Heart left ventricle (tissue), 16 donors: ENCODE results near the gene FTCDNL1. TPM values are rescaled to one million over a fixed set of nuclear protein-coding genes. Genes with fewer than 3 reads are reported as not detected.

ENCODE experiments used
- ATAC-seq, 4 donors: fragments of 200-7000 bp; cut with Tn5 transposase; one replicate each; pipeline ENCODE4 v1.9.1; 2020 to 2022; ENCODE audit warnings: moderate library complexity in 4 of 4, mild to moderate bottlenecking in 3 of 4, moderate number of reproducible peaks in 1 of 4
- DNase-seq, 5 donors: peaks; one replicate each; pipeline ENCODE4 v3.0.0-alpha.2; 2020
- H3K27ac ChIP-seq, 12 donors: fragments of 200-600 bp; sonication (generic) in 4 of 12; one replicate each; pipeline versions ENCODE4 v1.5.0 to v1.8.0; 2016 to 2022; ENCODE audit warnings: mild to moderate bottlenecking in 2 of 12
- H3K27me3 ChIP-seq, 9 donors: fragments of 200-600 bp; sonication (generic) in 2 of 9; one replicate each; pipeline versions ENCODE4 v1.5.1 to v1.8.0; 2016 to 2022; ENCODE audit warnings: mild to moderate bottlenecking in 3 of 9
- H3K36me3 ChIP-seq, 9 donors: fragments of 200-600 bp; sonication (generic) in 2 of 9; one replicate each; pipeline versions ENCODE4 v1.5.0 to v1.8.0; 2018 to 2022; ENCODE audit warnings: mild to moderate bottlenecking in 2 of 9
- H3K4me1 ChIP-seq, 12 donors: fragments of 200-600 bp; sonication (generic) in 4 of 12; one replicate each; pipeline versions ENCODE4 v1.5.0 to v1.8.0; 2016 to 2022; ENCODE audit warnings: mild to moderate bottlenecking in 3 of 12
- H3K4me3 ChIP-seq, 12 donors: fragments of 200-600 bp; sonication (generic) in 4 of 12; one replicate each; pipeline versions ENCODE4 v1.5.0 to v1.8.0; 2017 to 2022; ENCODE audit warnings: mild to moderate bottlenecking in 9 of 12, moderate library complexity in 4 of 12
- H3K9me3 ChIP-seq, 12 donors: fragments of 200-600 bp; sonication (generic) in 4 of 12; one replicate each; pipeline versions ENCODE4 v1.5.0 to v1.8.0; 2016 to 2022; ENCODE audit warnings: mild to moderate bottlenecking in 1 of 12
- CTCF ChIP-seq, 12 donors: fragments of 200-600 bp; sonication (generic) in 4 of 12; IDR thresholded peaks; one replicate each; pipeline versions ENCODE4 v1.5.0 to v1.8.0; 2018 to 2022; ENCODE audit warnings: antibody characterized with exemption in 12 of 12, mild to moderate bottlenecking in 5 of 12
- POLR2A ChIP-seq, 2 donors: fragments of 450-650 bp; IDR thresholded peaks; one replicate each; pipeline ENCODE4 v1.6.1; 2017; ENCODE audit warnings: antibody characterized with exemption in 2 of 2, mild to moderate bottlenecking in 2 of 2, moderate library complexity in 2 of 2
- WGBS, 4 donors: extraction: QIAGEN DNeasy Blood & Tissue Kit in 2 of 4; methylation state at CpG; one replicate each; pipeline versions ENCODE4 v1.1.5 to v1.1.7; 2013 to 2018; 5-methylcytosine and 5-hydroxymethylcytosine counted together
- intact Hi-C, 10 donors: fragments of 100-400 bp; cut with DNase I; formaldehyde crosslinking; loops; one replicate each; pipeline versions ENCODE4 v1.11.1 to v1.14.2; 2022
- polyA plus RNA-seq, 2 donors: library from polyadenylated mRNA; stranded (reverse); fragments of 200-250 nt; gene quantifications; one replicate each; pipeline ENCODE4 v1.2.3, GENCODE V29; 2013
- total RNA-seq, 9 donors: library from RNA; depleted of rRNA in 2 of 9; stranded (reverse); fragments of >200 nt in 2 of 9; fragmentation: NEBNext Ultra II Directional in 3 of 9; extraction: Animal tissue kit (Norgen Biotek cat#: 25700) in 3 of 9; gene quantifications; one replicate each; pipeline versions ENCODE4 v1.1.0 to v1.2.4, GENCODE V29; 2016 to 2023
- donor health status: ischemic (EF 13 %, LVEDD 7.1; RV severe dilation, severe dysfunction).
- donor health status: healthy with polysubstance abuse.
- donor health status: DM: no; HTN: yes; CAD: no.
- donor health status: DM: no; HTN: no; CAD: no.
- donor health status: ischemic (EF 25% LVEDD 6.9; RV normal size, moderate dysfunction).
- donor health status: ischemic (EF 25% LVEDD 5.7; RV mildly dilated, moderate dysfunction).
- donor health status: healthy.
- donor health status: DM: yes; HTN: yes; CAD: no.
- donor health status: ischemic (EF 35%, LVEDD 5.7; RV mildly dilated, moderate dysfunction).
- donor health status: nonischemic (EF 11% LVEDD 7.7; RV severe dilation, severe dysfunction).
- donor health status: DM: yes; HTN: yes; CAD: no.
- donor health status: PGD.
- donor health status: ischemic (EF 29% LVEDD 5.4; RV normal size, mild dysfunction).
- donor health status: nonischemic (EF 23%, LVEDD 6.1; RV moderate dilation, normal function).

Gene FTCDNL1
- total and polyA plus RNA-seq, 11 donors: 0.69 to 9.6 (median 2.7) TPM

- Histone ChIP-seq H3K27me3 (no peaks in the 10 kb centered on the region), H3K4me1 (no peaks in the 10 kb centered on the region), H3K4me3 (no peak overlapping the region), H3K36me3 (no peaks in the 10 kb centered on the region), H3K27ac (no peak overlapping the region), H3K9me3 (no peaks in the 10 kb centered on the region)
- intact Hi-C loops: no loop called here
- DNase-seq: no peak
- no peak for TF ChIP-seq POLR2A (IDR thresholded peaks at IDR 0.05)
- no peak for TF ChIP-seq CTCF (IDR thresholded peaks at IDR 0.05)
- WGBS, 4 donors: 54 to 63% (median 56%) methylated on average over 6 of the region's 6 CpGs
- no peak for ATAC-seq
Observed at GRCh38 chr2:199814101-199814816, 36.7 kb downstream of the FTCDNL1 start.

GRCh38 chr2:199812493-199812892 is 38.5 kb downstream of the FTCDNL1 start:
- intact Hi-C loops: no loop called here
- no peaks in the 10 kb centered on the region for H3K36me3 ChIP-seq
- H3K4me1 ChIP-seq: no peaks in the 10 kb centered on the region
- DNase-seq (no peak), ATAC-seq (no peak)
- no peak overlapping the region for H3K27ac ChIP-seq
- H3K4me3 ChIP-seq: no peak overlapping the region
- no peaks in the 10 kb centered on the region for H3K27me3 ChIP-seq
- no peak for TF ChIP-seq CTCF (IDR thresholded peaks at IDR 0.05)
- no peak for TF ChIP-seq POLR2A (IDR thresholded peaks at IDR 0.05)
- H3K9me3 ChIP-seq: no peaks in the 10 kb centered on the region
- WGBS, 4 donors: 77 to 81% (median 77%) methylated on average over 8 of the region's 8 CpGs

GRCh38 chr2:199811346-199811745 is 39.6 kb downstream of the FTCDNL1 start:
- Histone ChIP-seq H3K4me1 (no peaks in the 10 kb centered on the region), H3K9me3 (no peaks in the 10 kb centered on the region), H3K27ac (no peak overlapping the region), H3K36me3 (no peaks in the 10 kb centered on the region), H3K4me3 (no peak overlapping the region), H3K27me3 (no peaks in the 10 kb centered on the region)
- no peak for TF ChIP-seq CTCF (IDR thresholded peaks at IDR 0.05)
- no peak for TF ChIP-seq POLR2A (IDR thresholded peaks at IDR 0.05)
- intact Hi-C loops: no loop called here
- DNase-seq (no peak), ATAC-seq (no peak)
- 82 to 92% (median 85%) methylated on average over 2 of the region's 2 CpGs for WGBS, 4 donors

- ATAC-seq (no peak), DNase-seq (no peak)
- Histone ChIP-seq H3K27me3 (no peaks in the 10 kb centered on the region), H3K4me3 (no peak overlapping the region), H3K36me3 (no peaks in the 10 kb centered on the region), H3K9me3 (no peaks in the 10 kb centered on the region), H3K27ac (no peak overlapping the region), H3K4me1 (no peaks in the 10 kb centered on the region)
- intact Hi-C loops: no loop called here
- TF ChIP-seq CTCF (IDR thresholded peaks at IDR 0.05) (no peak), POLR2A (IDR thresholded peaks at IDR 0.05) (no peak)
- 69 to 80% (median 75%) methylated on average over 7 of the region's 7 CpGs for WGBS, 4 donors
Observed at GRCh38 chr2:199810422-199811171, 40.4 kb downstream of the FTCDNL1 start.
